C4-2B (cell line): ENCODE data around the gene CFAP119.

Source experiments
- H3K27ac ChIP-seq: fragments of 450-650 bp; 2 replicates; pipeline ENCODE4 v1.5.1; 2017
- CTCF ChIP-seq: fragments of 450-650 bp; conservative IDR thresholded peaks from 2 replicates; pipeline ENCODE4 v1.5.1; 2017; ENCODE audit warnings: mild to moderate bottlenecking
- ZFX ChIP-seq: fragments of 450-650 bp; IDR thresholded peaks from 2 replicates; pipeline ENCODE4 v1.6.1; 2017

Gene CFAP119

DNA sequence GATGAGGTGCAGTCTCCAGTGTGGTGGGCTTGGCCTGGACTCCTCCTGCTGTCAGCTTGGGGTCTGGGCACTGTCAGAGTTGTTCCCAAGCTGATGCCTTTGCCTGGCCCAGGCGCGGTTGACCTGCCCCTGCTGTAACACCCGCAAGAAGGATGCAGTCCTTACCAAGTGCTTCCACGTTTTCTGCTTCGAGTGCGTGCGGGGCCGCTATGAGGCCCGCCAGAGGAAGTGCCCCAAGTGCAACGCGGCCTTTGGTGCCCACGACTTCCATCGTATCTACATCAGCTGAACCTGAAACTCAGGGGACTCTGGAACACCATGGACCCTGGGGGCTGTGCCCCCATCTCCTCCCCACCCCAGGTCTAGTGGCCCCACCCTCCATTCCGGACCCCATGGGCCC, 12.0 kb upstream of the CFAP119 start:
- no peak overlapping the region for H3K27ac ChIP-seq
- TF ChIP-seq CTCF (no peak), ZFX (no peak)

GRCh38 chr16:30771726-30772125, 9.9 kb upstream of the CFAP119 start:
- H3K27ac ChIP-seq: no peak overlapping the region
- TF ChIP-seq ZFX (no peak), CTCF (no peak)

DNA sequence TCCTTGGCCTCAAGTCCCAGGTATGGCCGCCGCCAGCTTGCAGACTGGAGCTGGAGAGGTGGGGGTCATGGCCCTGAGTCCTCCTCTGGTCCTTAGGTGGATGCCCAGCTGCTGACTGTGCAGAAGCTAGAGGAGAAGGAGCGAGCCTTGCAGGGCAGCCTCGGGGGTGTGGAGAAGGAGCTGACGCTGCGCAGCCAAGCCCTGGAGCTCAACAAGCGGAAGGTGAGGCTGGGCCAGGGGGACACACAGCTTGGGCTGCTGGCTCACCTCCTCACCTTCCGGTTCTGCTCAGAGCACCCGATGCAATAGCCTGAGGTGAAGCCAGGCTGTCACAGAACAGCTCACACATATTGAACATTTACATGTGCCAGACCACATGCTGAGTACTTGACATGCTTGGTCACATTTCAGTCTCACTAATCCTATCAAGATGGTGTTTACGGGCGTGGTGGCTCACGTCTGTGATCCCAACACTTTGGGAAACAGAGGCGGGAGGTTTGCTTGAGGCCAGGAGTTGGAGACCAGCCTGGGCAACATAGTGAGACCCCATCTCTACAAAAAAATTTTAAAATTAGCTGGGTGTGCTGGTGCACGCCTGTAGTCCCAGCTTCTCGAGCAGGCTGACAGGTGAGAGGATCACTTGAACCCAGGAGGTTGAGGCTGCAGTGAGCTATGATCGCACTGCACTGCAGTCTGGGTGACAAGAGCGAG, 7.7 kb upstream of the CFAP119 start:
- H3K27ac ChIP-seq: no peak overlapping the region
- TF ChIP-seq ZFX (no peak), CTCF (no peak)

- no peak overlapping the region for H3K27ac ChIP-seq
- no peak for TF ChIP-seq CTCF
- no peak for TF ChIP-seq ZFX
Observed at GRCh38 chr16:30768583-30769181, 6.8 kb upstream of the CFAP119 start.

- H3K27ac ChIP-seq: no peak overlapping the region
Observed at GRCh38 chr16:30767767-30768465, 6.1 kb upstream of the CFAP119 start.

DNA sequence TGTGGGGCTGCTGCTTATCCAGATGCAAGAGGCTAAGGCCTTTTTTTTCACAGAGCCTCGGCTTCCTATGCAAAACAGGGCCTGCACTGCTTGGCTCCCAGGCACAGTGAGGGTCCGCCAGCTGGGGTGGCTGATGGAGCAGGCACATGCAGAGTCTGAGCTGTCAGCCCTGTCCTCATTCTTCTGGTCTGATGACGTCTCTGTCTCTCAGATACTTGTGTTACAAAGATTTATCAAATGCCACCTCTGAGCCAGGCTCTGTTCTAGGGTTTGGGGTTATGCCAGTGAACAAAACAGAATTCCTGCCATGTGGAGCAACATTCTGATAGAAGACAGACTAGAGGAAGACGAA, 5.0 kb upstream of the CFAP119 start:
- no peak overlapping the region for H3K27ac ChIP-seq

More at GRCh38 chr16:30767767-30768465, 6.1 kb upstream of the CFAP119 start:
- TF ChIP-seq ZFX: no peak
- no peak for TF ChIP-seq CTCF

More for the DNA sequence above, 5.0 kb upstream of the CFAP119 start:
- TF ChIP-seq ZFX (no peak), CTCF (no peak)
